Neural cell (in vitro differentiated cells): Measurements from ENCODE around the gene FOXO4.

Source experiments
- EP300 ChIP-seq: fragments of 450-650 bp; conservative IDR thresholded peaks from 2 replicates; pipeline ENCODE4 v1.6.1; 2014; ENCODE audit warnings: antibody characterized with exemption, mild to moderate bottlenecking, moderate library complexity; ENCODE audit not compliant: poor library complexity, severe bottlenecking
- EZH2 ChIP-seq: fragments of 200-600, 300-800 bp; shearing (Covaris generic), sonication (generic); IDR thresholded peaks from 2 replicates; pipeline ENCODE4 v1.6.1; 2014; ENCODE audit warnings: antibody characterized with exemption, low read length, borderline replicate concordance, mild to moderate bottlenecking; ENCODE audit not compliant: insufficient read depth, poor library complexity, severe bottlenecking
- POLR2AphosphoS5 ChIP-seq: IDR thresholded peaks from 2 replicates; pipeline ENCODE4 v1.6.1; 2012
- RAD21 ChIP-seq: fragments of 450-650 bp; conservative IDR thresholded peaks from 2 replicates; pipeline ENCODE4 v1.6.1; 2014; ENCODE audit warnings: antibody characterized with exemption, mild to moderate bottlenecking, moderate library complexity
- SMC3 ChIP-seq: fragments of 450-650 bp; conservative IDR thresholded peaks from 2 replicates; pipeline ENCODE4 v1.6.1; 2014; ENCODE audit warnings: antibody characterized with exemption, mild to moderate bottlenecking, moderate library complexity; ENCODE audit not compliant: poor library complexity
- TAF1 ChIP-seq: IDR thresholded peaks from 2 replicates; pipeline ENCODE4 v1.6.1; 2012; ENCODE audit warnings: low read depth
- TF ChIP-seq, protein P1 (sequence below): fragments of 450-650 bp; IDR thresholded peaks from 2 replicates; pipeline ENCODE4 v1.5.1; 2014; ENCODE audit warnings: antibody characterized with exemption, mild to moderate bottlenecking, moderate library complexity; ENCODE audit not compliant: poor library complexity, severe bottlenecking
- TF ChIP-seq, protein P2 (sequence below): IDR thresholded peaks from 2 replicates; pipeline ENCODE4 v1.6.1; 2012; ENCODE audit warnings: borderline replicate concordance

DNA sequence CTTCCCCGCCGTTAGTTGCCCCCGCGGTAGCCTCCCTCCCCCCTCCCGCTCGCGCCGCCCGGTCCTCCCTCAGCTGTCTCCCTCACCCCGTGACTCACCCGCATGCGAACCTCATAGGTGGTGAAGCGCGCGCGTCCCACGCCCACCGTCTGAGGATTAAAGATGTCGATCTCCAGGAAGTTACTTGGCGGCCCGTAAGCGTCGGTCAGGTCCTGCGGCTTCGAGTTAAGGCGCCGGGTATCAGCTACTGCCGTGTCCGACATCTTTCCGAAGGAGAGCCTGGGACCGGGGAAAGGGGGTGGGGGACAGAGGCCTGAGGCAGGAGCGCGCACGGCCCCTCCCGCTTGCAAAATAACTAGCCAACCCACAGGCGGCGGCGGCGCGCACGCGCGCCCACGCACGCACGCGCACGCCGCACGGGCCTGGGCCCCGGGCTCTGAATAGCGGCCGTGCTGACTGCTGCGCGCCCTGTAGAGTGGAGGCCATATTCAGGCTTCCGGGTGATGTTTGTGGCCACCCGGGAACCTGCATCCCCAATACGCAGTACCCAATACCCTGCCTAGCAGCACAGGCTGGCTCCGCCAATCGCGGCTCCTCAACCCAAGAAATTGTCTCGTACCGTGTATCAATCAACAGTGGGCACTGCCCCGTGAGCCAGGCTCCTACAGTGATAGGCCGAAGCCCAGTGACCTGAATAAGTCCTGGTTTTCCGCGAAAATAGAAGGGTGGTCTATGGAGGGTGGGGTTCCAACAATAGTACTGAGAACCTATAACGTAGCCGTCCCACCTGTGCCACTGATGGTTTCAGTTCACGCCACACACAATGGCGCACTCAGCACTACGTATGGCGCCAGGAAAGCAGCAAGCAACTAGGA, 27.4 kb upstream of the FOXO4 start, which contains the start of gene SNX12:
- TF ChIP-seq, protein P1, sequence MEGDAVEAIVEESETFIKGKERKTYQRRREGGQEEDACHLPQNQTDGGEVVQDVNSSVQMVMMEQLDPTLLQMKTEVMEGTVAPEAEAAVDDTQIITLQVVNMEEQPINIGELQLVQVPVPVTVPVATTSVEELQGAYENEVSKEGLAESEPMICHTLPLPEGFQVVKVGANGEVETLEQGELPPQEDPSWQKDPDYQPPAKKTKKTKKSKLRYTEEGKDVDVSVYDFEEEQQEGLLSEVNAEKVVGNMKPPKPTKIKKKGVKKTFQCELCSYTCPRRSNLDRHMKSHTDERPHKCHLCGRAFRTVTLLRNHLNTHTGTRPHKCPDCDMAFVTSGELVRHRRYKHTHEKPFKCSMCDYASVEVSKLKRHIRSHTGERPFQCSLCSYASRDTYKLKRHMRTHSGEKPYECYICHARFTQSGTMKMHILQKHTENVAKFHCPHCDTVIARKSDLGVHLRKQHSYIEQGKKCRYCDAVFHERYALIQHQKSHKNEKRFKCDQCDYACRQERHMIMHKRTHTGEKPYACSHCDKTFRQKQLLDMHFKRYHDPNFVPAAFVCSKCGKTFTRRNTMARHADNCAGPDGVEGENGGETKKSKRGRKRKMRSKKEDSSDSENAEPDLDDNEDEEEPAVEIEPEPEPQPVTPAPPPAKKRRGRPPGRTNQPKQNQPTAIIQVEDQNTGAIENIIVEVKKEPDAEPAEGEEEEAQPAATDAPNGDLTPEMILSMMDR, result peak; percentile 71
- TF ChIP-seq POLR2AphosphoS5 (peak; percentile 42), EZH2 (no peak), EP300 (peak; percentile 79), RAD21 (peak; percentile 14), SMC3 (no peak), TAF1 (no peak)
- TF ChIP-seq, protein P2, sequence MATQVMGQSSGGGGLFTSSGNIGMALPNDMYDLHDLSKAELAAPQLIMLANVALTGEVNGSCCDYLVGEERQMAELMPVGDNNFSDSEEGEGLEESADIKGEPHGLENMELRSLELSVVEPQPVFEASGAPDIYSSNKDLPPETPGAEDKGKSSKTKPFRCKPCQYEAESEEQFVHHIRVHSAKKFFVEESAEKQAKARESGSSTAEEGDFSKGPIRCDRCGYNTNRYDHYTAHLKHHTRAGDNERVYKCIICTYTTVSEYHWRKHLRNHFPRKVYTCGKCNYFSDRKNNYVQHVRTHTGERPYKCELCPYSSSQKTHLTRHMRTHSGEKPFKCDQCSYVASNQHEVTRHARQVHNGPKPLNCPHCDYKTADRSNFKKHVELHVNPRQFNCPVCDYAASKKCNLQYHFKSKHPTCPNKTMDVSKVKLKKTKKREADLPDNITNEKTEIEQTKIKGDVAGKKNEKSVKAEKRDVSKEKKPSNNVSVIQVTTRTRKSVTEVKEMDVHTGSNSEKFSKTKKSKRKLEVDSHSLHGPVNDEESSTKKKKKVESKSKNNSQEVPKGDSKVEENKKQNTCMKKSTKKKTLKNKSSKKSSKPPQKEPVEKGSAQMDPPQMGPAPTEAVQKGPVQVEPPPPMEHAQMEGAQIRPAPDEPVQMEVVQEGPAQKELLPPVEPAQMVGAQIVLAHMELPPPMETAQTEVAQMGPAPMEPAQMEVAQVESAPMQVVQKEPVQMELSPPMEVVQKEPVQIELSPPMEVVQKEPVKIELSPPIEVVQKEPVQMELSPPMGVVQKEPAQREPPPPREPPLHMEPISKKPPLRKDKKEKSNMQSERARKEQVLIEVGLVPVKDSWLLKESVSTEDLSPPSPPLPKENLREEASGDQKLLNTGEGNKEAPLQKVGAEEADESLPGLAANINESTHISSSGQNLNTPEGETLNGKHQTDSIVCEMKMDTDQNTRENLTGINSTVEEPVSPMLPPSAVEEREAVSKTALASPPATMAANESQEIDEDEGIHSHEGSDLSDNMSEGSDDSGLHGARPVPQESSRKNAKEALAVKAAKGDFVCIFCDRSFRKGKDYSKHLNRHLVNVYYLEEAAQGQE, result no peak
